HFF-Myc (cell line): Measurements from ENCODE around the gene SCAF1.

Experiments used
- DNase-seq: peaks from one replicate; pipeline ENCODE4 v3.0.0-alpha.2; 2011; ENCODE audit warnings: low read depth; ENCODE audit errors: extremely low read depth
- H3K4me3 ChIP-seq: replicated peaks from 2 replicates; pipeline ENCODE4 v1.5.1; 2011; ENCODE audit warnings: low read depth, mild to moderate bottlenecking, control low read depth, low read length
- CTCF ChIP-seq: IDR thresholded peaks from 2 replicates; pipeline ENCODE4 v1.5.1; 2012; ENCODE audit warnings: mild to moderate bottlenecking, low read depth, low read length, control low read depth; ENCODE audit errors: missing control alignments

The SCAF1 gene

DNA sequence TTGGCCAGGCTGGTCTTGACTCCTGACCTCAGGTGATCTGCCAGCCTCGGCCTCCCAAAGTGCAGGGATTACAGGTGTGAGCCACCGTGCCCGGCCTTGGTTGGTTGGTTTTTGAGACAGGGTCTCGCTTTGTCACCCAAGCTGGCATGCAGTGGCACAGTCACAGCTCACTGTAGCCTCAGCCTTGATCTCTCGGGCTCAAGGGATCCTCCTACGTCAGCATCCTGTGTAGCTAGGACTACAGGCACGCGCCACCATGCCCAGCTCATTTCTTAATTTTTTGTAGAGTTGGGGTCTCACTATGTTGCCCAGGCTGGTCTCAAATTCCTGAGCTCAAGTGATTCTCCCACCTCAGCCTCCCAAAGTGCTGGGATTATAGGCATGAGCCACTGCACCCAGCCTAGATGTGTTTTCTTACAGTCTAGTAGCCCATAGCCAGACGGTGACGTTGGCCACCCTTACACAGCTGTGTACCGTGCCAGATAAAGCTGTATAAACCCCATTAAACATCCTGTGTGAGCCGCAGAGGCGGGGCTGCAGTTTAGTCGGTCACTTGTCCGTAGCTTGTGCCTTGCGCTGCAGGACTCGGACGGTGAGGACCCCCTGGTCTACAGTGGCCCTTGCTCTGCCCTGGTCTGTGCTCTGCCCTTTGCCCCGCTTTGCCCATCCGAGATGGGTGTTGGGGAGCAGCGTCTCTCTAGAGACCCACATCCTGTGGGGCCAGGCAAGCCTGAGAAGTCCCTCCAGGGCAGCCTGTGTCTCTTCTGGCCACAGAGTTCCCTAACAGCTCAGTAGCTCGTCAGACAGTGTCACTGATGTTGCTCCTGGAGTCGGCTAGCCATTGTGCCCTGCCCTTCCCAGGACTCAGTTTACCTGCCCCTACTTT is 13.8 kb downstream of the SCAF1 start:
- no peak for DNase-seq
- no peak overlapping the region for H3K4me3 ChIP-seq
- TF ChIP-seq CTCF, result no peak

GRCh38 chr19:49656456-49657109 is 14.6 kb downstream of the SCAF1 start:
- H3K4me3 ChIP-seq, result no peak overlapping the region
- TF ChIP-seq CTCF, result no peak
- DNase-seq, result no peak

DNA sequence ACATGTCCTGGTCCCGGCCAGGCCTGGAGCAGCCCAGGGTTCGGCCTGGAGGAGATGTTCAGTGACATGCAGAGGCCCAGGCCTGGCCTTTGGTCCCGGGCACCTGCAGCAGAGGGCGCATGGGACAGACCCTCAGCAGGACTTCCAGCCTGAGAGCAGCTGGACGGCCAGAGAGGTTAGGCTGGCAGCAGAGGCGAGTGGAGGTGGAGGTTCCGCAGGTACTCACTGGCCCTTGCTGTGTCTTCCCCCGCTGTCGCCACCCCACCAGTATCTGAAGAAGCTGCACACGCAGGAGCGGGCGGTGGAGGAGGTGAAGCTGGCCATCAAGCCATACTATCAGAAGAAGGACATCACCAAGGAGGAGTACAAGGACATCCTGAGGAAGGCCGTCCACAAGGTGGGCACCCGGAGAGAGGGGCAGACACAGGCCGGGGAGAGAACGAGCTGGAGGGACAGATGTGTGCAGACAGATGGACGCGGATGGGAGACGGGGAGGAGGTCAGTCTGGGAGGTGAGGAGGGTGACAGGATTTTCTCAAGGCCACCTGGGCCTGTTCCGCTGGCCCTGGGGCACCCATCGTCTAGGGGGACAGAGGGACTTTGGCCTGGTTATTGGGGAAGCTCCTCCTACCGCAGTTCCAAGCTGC is 15.6 kb downstream of the SCAF1 start:
- no peak for DNase-seq
- H3K4me3 ChIP-seq, result no peak overlapping the region
- TF ChIP-seq CTCF, result no peak

DNA sequence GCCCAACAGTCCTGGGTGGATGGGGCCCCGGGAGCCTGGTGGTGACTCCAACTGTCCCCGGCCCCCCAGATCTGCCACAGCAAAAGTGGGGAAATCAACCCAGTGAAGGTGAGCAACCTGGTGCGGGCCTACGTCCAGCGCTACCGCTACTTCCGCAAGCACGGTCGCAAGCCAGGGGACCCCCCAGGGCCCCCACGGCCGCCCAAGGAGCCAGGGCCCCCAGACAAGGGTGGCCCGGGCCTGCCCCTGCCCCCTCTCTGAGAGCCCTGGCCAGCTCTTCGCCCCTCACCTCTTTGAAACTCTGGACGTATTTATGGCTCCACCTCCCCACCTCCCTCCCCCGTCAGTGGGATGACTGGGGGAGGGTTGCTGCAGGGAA is 16.1 kb downstream of the SCAF1 start:
- no peak for TF ChIP-seq CTCF
- no peak overlapping the region for H3K4me3 ChIP-seq
- DNase-seq, result no peak

GRCh38 chr19:49658566-49659442 is 16.8 kb downstream of the SCAF1 start:
- DNase-seq, result no peak
- TF ChIP-seq CTCF, result no peak
- no peak overlapping the region for H3K4me3 ChIP-seq

GRCh38 chr19:49660338-49660961 is 18.4 kb downstream of the SCAF1 start:
- DNase-seq, result no peak
- TF ChIP-seq CTCF, result no peak
- no peak overlapping the region for H3K4me3 ChIP-seq
